ENCODE measurements around the gene NSG1. TPM values are rescaled to one million over a fixed set of nuclear protein-coding genes. Genes with fewer than 3 reads are reported as not detected.

The NSG1 gene
- total and polyA plus RNA-seq, 2 of the 8 experiments (the other 6 are each of a cell fraction or from before 2014, with no cell fraction given): 35.7 to 61.4 TPM

DNA sequence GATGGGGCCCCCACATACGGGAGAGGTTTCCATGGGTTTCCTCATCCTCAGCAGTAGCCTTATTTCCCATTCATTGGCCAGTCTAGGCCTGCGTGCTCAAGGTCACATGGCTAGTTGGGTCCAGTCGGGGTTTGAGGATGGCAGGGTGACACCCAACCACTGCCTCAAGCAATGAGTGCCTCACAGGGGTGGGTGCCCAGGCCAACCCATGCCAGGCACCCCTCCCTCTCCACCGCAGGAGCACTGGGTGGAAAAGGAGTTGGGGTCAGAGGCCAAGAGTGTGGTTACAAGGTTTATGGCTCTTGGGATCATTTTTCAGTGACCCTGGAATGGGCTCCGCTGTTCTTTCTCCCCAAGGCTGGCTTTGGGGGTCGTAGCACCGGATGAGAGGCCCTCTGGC, 3.1 kb downstream of the NSG1 start:
- H4K8ac ChIP-seq (ENCODE audit: extremely low read depth, insufficient read depth, low read length): no peak overlapping the region
- H2BK20ac ChIP-seq (ENCODE audit: low read length): no peak overlapping the region
- no peaks in the 10 kb centered on the region for H3K9me3 ChIP-seq (ENCODE audit: insufficient read depth in 2 of 2, low read depth in 1 of 2, low read length in 1 of 2)
- no peak overlapping the region for H2BK5ac ChIP-seq (ENCODE audit: low read depth, low read length)
- H2BK15ac ChIP-seq (ENCODE audit: low read length): no peak overlapping the region
- H3K23ac ChIP-seq (ENCODE audit: insufficient read length): no peak overlapping the region
- H4K91ac ChIP-seq (replicated peaks; ENCODE audit: insufficient read length, low read length): no peak overlapping the region
- H3K27ac ChIP-seq (ENCODE audit: low read depth, low read length): no peak overlapping the region
- no peak overlapping the region for H3K4me2 ChIP-seq (ENCODE audit: insufficient read depth in 1 of 2, low read depth in 2 of 2, low read length in 2 of 2)
- peaks cover 8 to 31% (median 25%) of the 10 kb centered on the region in 4 experiments; a peak in 6 of 7 replicates for H3K27me3 ChIP-seq (replicated peaks in 1 of 4; ENCODE audit: control insufficient read depth in 3 of 4, extremely low read depth in 1 of 4, insufficient read depth in 3 of 4, low read length in 3 of 4)
- peaks cover 0 to 7% of the 10 kb centered on the region in 2 experiments for H4K20me1 ChIP-seq (replicated peaks in 1 of 2; ENCODE audit: control insufficient read depth in 1 of 2, insufficient read depth in 2 of 2, low read length in 2 of 2)
- no peak for FAIRE-seq
- ChIA-PET POLR2A (ENCODE audit: partially characterized antibody) (interaction anchor here (0.7 kb wide), 1 partner anchor 15 kb away, joined by 5 read pairs; no protein-coding TSS in a partner anchor), CTCF (ENCODE audit: partially characterized antibody) (no interaction called here)
- H2AFZ ChIP-seq (ENCODE audit: low read length): no peak overlapping the region
- no peaks in the 10 kb centered on the region for H3K79me2 ChIP-seq (ENCODE audit: control insufficient read depth in 1 of 2, insufficient read depth in 2 of 2, low read length in 2 of 2)
- no peak overlapping the region for H4K5ac ChIP-seq (ENCODE audit: insufficient read length, low read depth, low read length)
- H3K18ac ChIP-seq (ENCODE audit: extremely low read depth, low read length): no peak overlapping the region
- H3K79me1 ChIP-seq (ENCODE audit: low read depth, low read length): 0 out of 2 replicates have a peak, but pooled peaks cover 2% of the 10 kb centered on the region
- 84% methylated on average over 7 of the region's 7 CpGs; no CpG with 5 or more reads in 1 of the 2 experiments for WGBS, 2 experiments (ENCODE audit: extremely low coverage in 1 of 2, insufficient coverage in 1 of 2, insufficient read length in 1 of 2, insufficient replicate concordance in 2 of 2, low coverage in 1 of 2, low lambda C conversion rate in 2 of 2, missing lambda C conversion rate in 1 of 2)
- peaks cover 2 to 9% (median 6%) of the 10 kb centered on the region in 4 experiments; a peak in 6 of 8 replicates for H3K36me3 ChIP-seq (ENCODE audit: control insufficient read depth in 2 of 4, insufficient read depth in 4 of 4, low read length in 3 of 4)
- H3K9ac ChIP-seq (replicated peaks in 1 of 4; ENCODE audit: extremely low read depth in 1 of 4, low read depth in 3 of 4, low read length in 3 of 4): no peak overlapping the region
- H3K4me3 ChIP-seq (ENCODE audit: extremely low read depth in 1 of 4, insufficient read depth in 2 of 4, low read depth in 3 of 4, low read length in 4 of 4): no peak overlapping the region
- H3K14ac ChIP-seq (ENCODE audit: insufficient read length): no peak overlapping the region
- no peak overlapping the region for H3K56ac ChIP-seq (replicated peaks; ENCODE audit: insufficient read length, low read depth, low read length)
- H3K23me2 ChIP-seq (ENCODE audit: low read depth, low read length): peaks cover 18% of the 10 kb centered on the region; the same call in 1 of the 2 replicates
- DNase-seq (ENCODE audit: low read depth in 1 of 2, low spot score in 2 of 2): no peak
- H3K4ac ChIP-seq (replicated peaks; ENCODE audit: insufficient read length, low read depth, low read length): no peak overlapping the region
- no peak overlapping the region for H2BK120ac ChIP-seq (replicated peaks; ENCODE audit: low read depth, low read length)
- H2AK5ac ChIP-seq (ENCODE audit: low read depth, low read length): no peak overlapping the region
- H3K4me1 ChIP-seq (replicated peaks in 1 of 4; ENCODE audit: control insufficient read depth in 3 of 4, insufficient read depth in 4 of 4, low read length in 3 of 4): peaks cover 0 to 2% (median under 1%) of the 10 kb centered on the region in 4 experiments; a peak in 3 of 7 replicates
- H2BK12ac ChIP-seq (ENCODE audit: low read depth, low read length): no peak overlapping the region

All from H1 (cell line).